HG02884 (cell line): ENCODE data around the gene FGD3.
"Not testable (repeated sequence)": the region's sequence is repeated elsewhere in the genome, so short reads cannot be mapped to it uniquely, and the experiment has no call there.

ENCODE experiments used
- ATAC-seq: cut with Tn5 transposase; IDR thresholded peaks from one replicate; pipeline ENCODE4 v1.9.1; 2021; ENCODE audit warnings: mild to moderate bottlenecking, moderate library complexity; ENCODE audit not compliant: unreplicated experiment

FGD3 gene

GRCh38 chr9:92974761-92975755 lies 27.7 kb downstream of the FGD3 start:
- ATAC-seq = no peak

GRCh38 chr9:92976431-92976830 lies 29.1 kb downstream of the FGD3 start:
- no peak for ATAC-seq

- ATAC-seq = no peak
These were observed 30.0 kb downstream of the FGD3 start for GRCh38 chr9:92977279-92977678.

- ATAC-seq = no peak
These were observed 31.1 kb downstream of the FGD3 start for GRCh38 chr9:92978345-92978875.

GRCh38 chr9:92979283-92980056 lies 32.1 kb downstream of the FGD3 start:
- ATAC-seq = no peak

- ATAC-seq = no peak
These were observed 32.9 kb downstream of the FGD3 start for GRCh38 chr9:92980085-92980745.

GRCh38 chr9:92982130-92982529 lies 34.8 kb downstream of the FGD3 start:
- ATAC-seq = no peak

- ATAC-seq = no peak
These were observed 36.8 kb downstream of the FGD3 start for GRCh38 chr9:92983984-92984589.

GRCh38 chr9:92984976-92985375 lies 37.7 kb downstream of the FGD3 start:
- no peak for ATAC-seq

GRCh38 chr9:92986176-92987119 lies 39.1 kb downstream of the FGD3 start:
- ATAC-seq = no peak

GRCh38 chr9:92988215-92988768 lies 41.0 kb downstream of the FGD3 start:
- ATAC-seq = no peak

GRCh38 chr9:92989561-92989960 lies 42.2 kb downstream of the FGD3 start:
- no peak for ATAC-seq

- ATAC-seq = no peak
These were observed 43.1 kb downstream of the FGD3 start for GRCh38 chr9:92990461-92990860.

- no peak for ATAC-seq
These were observed 45.2 kb downstream of the FGD3 start for GRCh38 chr9:92992549-92992948.

- not testable (repeated sequence) for ATAC-seq
These were observed 51.5 kb downstream of the FGD3 start for GRCh38 chr9:92998871-92999270.

GRCh38 chr9:93001031-93001430 lies 53.7 kb downstream of the FGD3 start:
- no peak for ATAC-seq

- ATAC-seq = no peak
These were observed 55.4 kb downstream of the FGD3 start for GRCh38 chr9:93002700-93003099.

GRCh38 chr9:93003552-93004407 lies 56.5 kb downstream of the FGD3 start:
- ATAC-seq = no peak
